RWPE2 (cell line): ENCODE measurements around the gene MOBP.

Experiments
- ATAC-seq: fragments of 200-7000 bp; cut with Tn5 transposase; 3 replicates; pipeline ENCODE4 v1.9.1; 2021; ENCODE audit warnings: low read depth
- DNase-seq: peaks from one replicate; pipeline ENCODE4 v3.0.0-alpha.2; 2020; ENCODE audit warnings: low spot score
- H3K27ac ChIP-seq: fragments of 450-650 bp; 2 replicates; pipeline ENCODE4 v1.5.1; 2017; ENCODE audit warnings: mild to moderate bottlenecking; ENCODE audit not compliant: poor library complexity, severe bottlenecking
- H3K27me3 ChIP-seq: fragments of 250-450 bp; sonication (Bioruptor Pico); 2 replicates; pipeline ENCODE4 v1.5.1; 2021; ENCODE audit warnings: mild to moderate bottlenecking, moderate library complexity; ENCODE audit not compliant: insufficient read depth, poor library complexity, severe bottlenecking
- H3K36me3 ChIP-seq: fragments of 250-450 bp; sonication (Bioruptor Pico); 2 replicates; pipeline ENCODE4 v1.5.1; 2020; ENCODE audit warnings: low read depth, mild to moderate bottlenecking, moderate library complexity
- H3K4me1 ChIP-seq: fragments of 250-450 bp; sonication (Bioruptor Pico); 2 replicates; pipeline ENCODE4 v1.5.1; 2021; ENCODE audit warnings: mild to moderate bottlenecking, moderate library complexity; ENCODE audit not compliant: insufficient read depth, poor library complexity, severe bottlenecking
- H3K4me3 ChIP-seq: fragments of 250-450 bp; sonication (Bioruptor Pico); 2 replicates; pipeline ENCODE4 v1.5.1; 2021; ENCODE audit warnings: mild to moderate bottlenecking, moderate library complexity; ENCODE audit not compliant: severe bottlenecking
- H3K9me3 ChIP-seq: fragments of 250-450 bp; sonication (Bioruptor Pico); 2 replicates; pipeline ENCODE4 v1.5.1; 2021; ENCODE audit warnings: mild to moderate bottlenecking, moderate library complexity; ENCODE audit not compliant: severe bottlenecking
- CTCF ChIP-seq: fragments of 450-650 bp; IDR thresholded peaks from one replicate; pipeline ENCODE4 v1.5.1; 2017; ENCODE audit warnings: mild to moderate bottlenecking, moderate library complexity; ENCODE audit not compliant: poor library complexity, severe bottlenecking

MOBP gene

GRCh38 chr3:39506863-39507262 is 39.4 kb downstream of the MOBP start:
- no peak overlapping the region for H3K4me3 ChIP-seq
- ATAC-seq (no peak), DNase-seq (no peak)
- H3K27me3 ChIP-seq, result peaks cover 13% of the 10 kb centered on the region
- H3K36me3 ChIP-seq, result no peaks in the 10 kb centered on the region
- H3K27ac ChIP-seq, result no peak overlapping the region
- no peaks in the 10 kb centered on the region for H3K4me1 ChIP-seq
- TF ChIP-seq CTCF, result no peak
- H3K9me3 ChIP-seq, result no peaks in the 10 kb centered on the region

GRCh38 chr3:39513791-39514369 is 46.4 kb downstream of the MOBP start:
- Histone ChIP-seq H3K27me3 (no peaks in the 10 kb centered on the region), H3K9me3 (no peaks in the 10 kb centered on the region), H3K36me3 (no peaks in the 10 kb centered on the region), H3K4me1 (no peaks in the 10 kb centered on the region), H3K27ac (no peak overlapping the region), H3K4me3 (no peak overlapping the region)
- ATAC-seq, result no peak
- DNase-seq, result no peak
- no peak for TF ChIP-seq CTCF

GRCh38 chr3:39515681-39516441 is 48.4 kb downstream of the MOBP start:
- ATAC-seq (no peak), DNase-seq (no peak)
- Histone ChIP-seq H3K4me3 (no peak overlapping the region), H3K36me3 (no peaks in the 10 kb centered on the region), H3K9me3 (no peaks in the 10 kb centered on the region), H3K27ac (no peak overlapping the region), H3K4me1 (no peaks in the 10 kb centered on the region), H3K27me3 (no peaks in the 10 kb centered on the region)
- no peak for TF ChIP-seq CTCF

- H3K4me3 ChIP-seq, result no peak overlapping the region
- no peak for TF ChIP-seq CTCF
- no peaks in the 10 kb centered on the region for H3K27me3 ChIP-seq
- H3K4me1 ChIP-seq, result no peaks in the 10 kb centered on the region
- H3K9me3 ChIP-seq, result peaks cover 4% of the 10 kb centered on the region
- DNase-seq (no peak), ATAC-seq (no peak)
- no peaks in the 10 kb centered on the region for H3K36me3 ChIP-seq
- H3K27ac ChIP-seq, result no peak overlapping the region
Measured at GRCh38 chr3:39519103-39519502, 51.6 kb downstream of the MOBP start.

- no peak for TF ChIP-seq CTCF
Measured at GRCh38 chr3:39519554-39520288, 52.2 kb downstream of the MOBP start.

More at GRCh38 chr3:39519554-39520288, 52.2 kb downstream of the MOBP start:
- Histone ChIP-seq H3K27ac (no peak overlapping the region), H3K9me3 (peaks cover 7% of the 10 kb centered on the region), H3K4me1 (no peaks in the 10 kb centered on the region), H3K4me3 (no peak overlapping the region), H3K36me3 (no peaks in the 10 kb centered on the region), H3K27me3 (no peaks in the 10 kb centered on the region)
- DNase-seq (no peak), ATAC-seq (no peak)
